HG03571 (cell line): Measurements from ENCODE around the gene AP3S1.
A peak's percentile ranks its signal among the peaks of the same experiment; 100 is the strongest.
"Not testable (repeated sequence)": the region's sequence is repeated elsewhere in the genome, so short reads cannot be mapped to it uniquely, and the experiment has no call there.

ENCODE experiments used
- ATAC-seq: cut with Tn5 transposase; IDR thresholded peaks from one replicate; pipeline ENCODE4 v1.9.1; 2021; ENCODE audit not compliant: unreplicated experiment

The AP3S1 gene

DNA sequence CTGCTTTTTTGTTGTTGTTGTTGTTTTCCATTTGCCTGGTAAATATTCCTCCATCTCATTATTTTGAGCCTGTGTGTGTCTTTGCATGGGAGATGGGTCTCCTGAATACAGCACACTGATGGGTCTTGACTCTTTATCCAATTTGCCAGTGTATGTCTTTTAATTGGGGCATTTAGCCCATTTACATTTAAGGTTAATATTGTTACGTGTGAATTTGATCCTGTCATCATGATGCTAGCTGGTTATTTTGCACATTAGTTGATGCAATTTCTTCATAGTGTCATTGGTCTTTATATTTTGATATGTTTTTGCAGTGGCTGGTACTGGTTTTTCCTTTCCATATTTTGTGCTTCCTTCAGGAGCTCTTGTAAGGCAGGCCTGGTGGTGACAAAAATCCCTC, 16.8 kb upstream of the AP3S1 start:
- not testable (repeated sequence) for ATAC-seq

DNA sequence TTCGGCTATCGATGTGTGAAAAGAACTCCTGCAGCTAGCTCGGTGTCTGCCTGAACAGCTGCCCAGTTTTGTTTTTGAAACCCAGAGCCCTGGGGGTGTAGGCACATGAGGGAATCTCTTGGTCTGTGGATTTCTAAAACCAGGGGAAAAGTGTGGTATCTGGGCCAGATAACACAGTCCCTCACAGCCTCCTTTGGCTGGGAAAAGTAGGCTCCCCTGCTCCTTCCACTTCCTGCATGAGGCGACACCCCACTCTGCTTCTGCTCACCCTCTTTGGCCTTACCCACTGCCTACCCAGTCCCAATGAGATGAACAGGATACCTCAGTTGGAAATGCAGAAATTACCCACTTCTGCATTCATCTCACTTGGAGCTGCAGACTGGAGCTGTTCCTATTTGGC, 15.8 kb upstream of the AP3S1 start:
- no peak for ATAC-seq

DNA sequence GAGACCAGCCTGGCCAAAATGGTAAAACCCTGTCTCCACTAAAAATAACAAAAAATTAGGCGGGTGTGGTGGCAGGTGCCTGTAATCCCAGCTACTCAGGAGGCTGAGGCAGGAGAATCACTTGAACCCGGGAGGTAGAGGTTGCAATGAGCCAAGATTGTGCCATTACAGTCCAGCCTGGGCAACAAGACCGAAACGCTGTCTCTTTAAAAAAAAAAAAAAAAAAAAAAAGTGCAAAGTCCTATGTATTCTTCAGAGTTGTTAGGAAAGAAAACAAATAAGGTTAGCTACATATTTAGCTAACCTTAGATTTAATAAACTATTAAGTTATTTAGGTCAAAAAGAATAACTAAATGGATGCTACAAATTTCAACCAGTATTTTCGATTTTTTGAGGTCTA, 11.8 kb upstream of the AP3S1 start:
- no peak for ATAC-seq

DNA sequence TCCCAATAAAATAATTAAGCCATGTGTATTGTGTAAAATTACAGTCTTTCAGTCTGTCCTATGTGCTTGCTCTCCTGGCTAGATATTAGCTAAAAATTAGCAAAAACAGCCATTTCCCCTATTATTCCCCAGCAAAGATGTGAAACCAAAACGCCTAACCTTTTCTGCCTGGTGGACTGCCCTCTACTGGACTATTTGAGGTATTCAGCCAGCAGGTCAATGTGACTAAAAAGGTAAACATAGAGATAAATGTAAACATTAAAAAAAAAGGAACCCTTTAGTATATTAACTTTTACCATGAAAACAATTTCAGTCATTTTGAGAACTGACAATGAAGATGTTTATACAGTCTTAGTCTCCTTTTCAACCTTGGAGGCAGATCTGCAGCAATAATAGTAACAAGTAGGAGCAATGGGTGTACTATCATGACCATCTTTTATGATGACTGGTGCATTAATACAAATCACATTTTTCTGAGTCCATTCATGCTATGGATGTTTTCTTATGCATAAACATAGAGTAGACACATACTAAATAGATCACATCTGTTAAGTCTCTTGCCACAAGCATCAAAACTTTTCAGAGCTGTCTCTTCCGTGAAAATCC, 10.5 kb upstream of the AP3S1 start:
- ATAC-seq: no peak

DNA sequence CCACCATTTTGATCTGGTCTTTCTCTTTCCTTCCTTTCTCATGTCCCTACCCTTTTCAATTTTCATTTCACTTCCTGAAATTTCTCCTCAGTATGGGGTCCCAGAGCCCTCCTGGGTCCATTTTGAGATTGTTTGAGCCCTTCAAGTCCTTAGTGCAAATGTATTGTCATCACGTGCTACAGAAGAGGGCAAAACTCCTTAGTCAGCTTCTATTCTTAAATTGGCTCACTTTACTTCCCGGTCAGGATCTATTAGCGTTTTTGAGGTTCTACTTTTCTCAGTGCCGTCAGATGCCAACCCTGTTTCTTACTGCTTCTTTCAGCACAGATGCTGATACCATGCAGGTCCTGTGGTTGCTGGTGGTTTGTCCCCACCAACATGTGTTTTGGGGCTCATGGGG, 6.3 kb upstream of the AP3S1 start:
- no peak for ATAC-seq

DNA sequence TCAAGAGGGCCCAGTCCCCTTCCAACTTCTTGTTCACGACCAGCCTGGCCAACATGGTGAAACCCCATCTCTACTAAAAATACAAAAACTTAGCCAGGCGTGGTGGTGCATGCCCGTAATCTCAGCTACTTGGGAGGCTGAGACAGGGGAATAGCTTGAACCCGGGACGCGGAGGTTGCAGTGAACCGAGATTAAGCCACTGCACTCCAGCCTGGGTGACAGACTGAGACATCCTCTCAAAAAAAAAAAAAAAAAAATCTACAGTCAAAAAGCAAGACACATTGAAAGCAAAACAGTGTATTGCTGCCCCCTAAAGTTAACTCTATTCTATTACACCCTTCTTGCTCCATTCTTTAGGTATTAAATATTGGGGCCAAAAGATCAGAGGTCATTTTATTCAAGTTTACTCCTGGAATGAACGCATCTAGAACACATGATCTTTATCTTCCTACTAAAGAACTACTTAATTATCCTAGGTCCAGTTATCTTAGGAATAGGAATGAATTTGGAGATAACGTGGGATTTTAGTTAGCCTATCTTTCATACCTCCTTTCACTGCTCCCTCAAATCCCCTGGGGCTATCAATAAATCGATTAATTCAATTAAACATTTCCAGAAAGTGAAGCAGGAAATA, 2.7 kb upstream of the AP3S1 start:
- no peak for ATAC-seq

DNA sequence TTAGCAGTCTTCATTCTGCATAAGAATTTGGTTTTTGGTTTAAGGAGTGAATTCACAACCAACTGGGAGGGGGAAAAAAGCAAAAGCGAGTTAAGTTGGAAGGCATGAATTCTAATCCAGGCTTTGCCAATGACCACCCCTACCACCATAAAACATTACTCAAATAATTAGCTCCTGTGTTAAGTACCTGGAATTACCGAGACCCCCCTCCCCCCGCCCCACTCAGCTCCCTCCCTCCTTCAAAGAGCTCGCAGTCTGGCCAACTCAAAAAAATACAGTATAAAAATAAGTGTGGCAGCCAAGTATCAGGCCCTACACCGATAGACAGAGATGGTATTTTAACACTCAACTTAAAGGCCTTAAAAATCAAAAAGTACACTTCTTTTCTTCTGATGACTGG, 862 bp upstream of the AP3S1 start:
- ATAC-seq: no peak

DNA sequence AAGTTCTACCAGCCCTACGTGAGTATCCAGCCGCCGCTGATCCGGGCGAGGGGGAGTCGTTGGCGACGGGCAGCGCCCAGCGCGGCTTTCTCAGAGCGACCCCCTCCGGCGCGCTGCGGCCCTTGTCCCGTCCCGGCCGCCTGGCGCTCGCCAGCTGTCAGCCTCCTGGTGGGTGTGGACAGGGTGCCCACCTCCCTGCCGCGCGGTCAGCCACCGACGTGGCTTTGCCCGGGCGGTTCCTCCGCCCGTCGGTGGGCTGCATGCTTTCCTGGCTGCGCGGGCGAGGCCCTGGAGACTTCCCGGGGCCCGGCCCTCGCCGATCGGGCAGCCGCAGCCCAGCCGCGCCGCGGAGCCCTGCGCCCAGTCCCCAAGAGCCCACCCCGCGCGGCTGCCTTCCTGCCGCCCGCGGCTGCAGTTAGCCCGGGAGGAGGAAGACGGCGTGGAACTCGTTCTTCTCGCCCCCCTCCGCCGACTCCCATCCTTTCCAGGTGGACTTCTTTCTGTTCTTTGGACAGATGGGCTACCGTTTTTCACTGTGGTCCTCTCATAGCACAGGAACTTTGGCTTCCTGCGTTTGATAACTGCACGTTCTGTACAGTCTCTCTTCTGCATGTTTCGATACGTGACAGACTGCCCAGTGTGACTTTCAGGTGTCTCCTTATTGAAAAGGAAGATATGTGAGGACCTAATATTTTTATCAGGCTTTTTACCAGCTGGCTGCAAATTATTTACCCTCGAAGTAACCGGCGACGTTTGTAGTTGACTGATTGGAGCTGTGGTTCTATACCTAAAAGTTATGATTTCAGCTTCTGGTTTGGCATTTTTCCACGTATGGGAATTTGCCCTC, 577 bp downstream of the AP3S1 start:
- ATAC-seq: peak; percentile 30

DNA sequence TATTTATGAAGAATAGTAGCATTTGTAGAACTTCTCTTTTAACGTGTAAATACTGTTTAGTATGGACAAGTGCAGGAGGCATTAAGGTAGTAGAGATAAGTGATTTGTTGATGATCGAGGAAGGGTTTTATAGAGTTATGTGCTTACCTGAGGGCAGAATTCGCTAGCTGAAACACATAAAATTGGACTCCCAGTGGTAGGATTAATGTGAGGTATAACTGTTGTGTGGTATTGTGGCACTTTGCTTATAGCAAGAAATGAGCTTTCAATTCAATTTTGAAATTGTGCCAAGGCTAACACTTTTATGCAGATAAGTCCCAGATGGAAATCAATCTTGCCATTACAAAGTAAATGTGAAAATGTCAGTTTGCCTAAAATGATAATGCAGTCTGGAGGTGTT, 1.2 kb downstream of the AP3S1 start:
- no peak for ATAC-seq

DNA sequence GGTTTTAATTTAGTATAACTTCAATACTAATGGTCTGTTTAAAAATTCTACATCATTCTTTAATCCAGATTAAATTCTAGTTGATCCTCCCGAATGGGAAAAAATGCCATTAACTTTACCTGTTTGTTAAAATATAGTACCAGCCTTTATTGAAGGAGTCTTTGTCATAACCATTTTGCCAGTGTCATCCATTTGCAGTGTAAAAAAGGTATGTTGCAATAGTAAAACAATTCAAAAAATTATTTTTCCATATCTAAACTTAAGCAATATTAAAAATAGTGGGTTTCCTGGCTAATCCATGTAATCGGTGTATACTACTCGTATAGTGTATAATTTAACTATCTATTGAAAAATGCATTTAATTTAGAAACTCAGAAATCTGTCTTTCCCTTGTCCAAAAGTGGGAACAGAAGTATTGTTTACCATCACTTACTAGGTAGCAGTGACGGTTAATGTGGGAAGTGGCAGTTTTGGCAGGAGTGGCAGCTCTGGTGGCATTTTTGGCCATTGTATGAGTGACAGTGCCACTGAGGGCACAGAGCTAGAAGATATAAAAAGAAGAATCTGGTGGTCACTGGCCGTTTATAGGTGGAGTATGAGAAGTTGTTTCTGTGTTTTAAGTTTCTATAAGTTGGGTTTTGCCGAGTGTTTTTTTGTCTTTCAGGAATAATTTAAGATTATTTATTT, 1.9 kb downstream of the AP3S1 start:
- no peak for ATAC-seq

DNA sequence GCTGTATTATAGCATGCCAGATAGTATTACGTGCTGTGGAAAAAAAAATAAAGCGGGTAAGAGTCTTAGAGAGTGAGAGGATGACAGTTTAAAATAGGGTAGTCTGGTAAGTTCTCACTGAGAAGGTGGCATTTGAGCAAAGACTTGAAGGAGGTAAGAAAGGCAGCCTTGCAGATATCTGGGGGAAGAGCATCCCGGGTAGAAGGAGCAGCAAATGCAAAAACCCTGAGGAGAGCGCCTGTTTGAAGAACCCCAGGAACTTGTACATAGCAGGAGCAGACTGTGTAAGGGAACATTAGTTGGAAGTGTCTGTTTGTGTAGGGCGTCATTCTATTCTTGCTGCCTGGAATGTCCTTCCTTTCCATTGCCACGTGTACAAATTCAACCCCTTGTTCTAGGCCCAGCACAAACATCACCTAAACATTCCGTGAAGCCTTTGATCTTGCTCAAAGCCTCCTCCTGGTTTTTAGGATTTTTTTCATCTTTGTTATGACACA, 2.6 kb downstream of the AP3S1 start:
- no peak for ATAC-seq

DNA sequence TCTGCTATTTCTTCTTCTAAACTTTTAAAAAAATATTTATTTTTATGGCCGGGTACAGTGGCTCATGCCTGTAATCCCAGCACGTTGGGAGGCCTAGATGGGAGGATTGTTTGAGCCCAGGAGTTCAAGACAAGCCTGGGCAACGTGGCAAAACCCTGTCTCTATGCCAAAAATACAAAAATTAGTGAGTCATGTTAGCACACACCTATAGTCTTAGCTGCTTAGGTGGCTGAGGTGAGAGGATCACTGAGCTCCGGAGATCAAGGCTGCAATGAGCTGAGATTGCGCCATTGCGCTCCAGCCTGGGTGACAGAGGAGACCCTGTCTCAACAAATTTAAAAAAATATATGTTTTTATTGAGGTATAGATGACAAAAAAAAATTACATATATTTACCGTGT, 5.6 kb downstream of the AP3S1 start:
- ATAC-seq: no peak

DNA sequence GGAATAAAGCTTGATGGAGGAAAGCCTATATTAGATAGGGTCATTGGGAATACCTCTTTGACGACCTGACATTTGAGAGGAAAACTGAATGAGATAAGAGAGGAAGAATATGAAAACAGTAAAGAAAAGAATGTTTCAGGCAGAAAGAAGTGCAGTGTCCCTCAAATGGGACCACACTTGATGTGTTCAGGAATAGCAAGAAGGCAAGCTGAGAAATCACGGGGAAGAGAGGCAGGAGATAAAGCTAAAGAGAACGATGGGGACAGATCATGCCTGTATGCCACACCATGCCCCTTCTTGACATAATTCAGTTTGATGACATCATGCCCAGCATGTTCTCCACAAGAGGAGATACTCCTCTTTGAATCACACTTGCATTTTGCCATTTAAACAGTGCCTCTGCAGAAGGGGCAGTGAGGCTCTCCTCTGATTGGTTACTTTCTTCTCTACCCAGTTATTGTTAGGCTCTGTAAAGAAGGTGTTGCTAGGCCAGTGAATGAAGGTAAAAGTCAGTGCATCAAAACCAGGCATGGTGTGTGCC, 7.6 kb downstream of the AP3S1 start:
- ATAC-seq: no peak

DNA sequence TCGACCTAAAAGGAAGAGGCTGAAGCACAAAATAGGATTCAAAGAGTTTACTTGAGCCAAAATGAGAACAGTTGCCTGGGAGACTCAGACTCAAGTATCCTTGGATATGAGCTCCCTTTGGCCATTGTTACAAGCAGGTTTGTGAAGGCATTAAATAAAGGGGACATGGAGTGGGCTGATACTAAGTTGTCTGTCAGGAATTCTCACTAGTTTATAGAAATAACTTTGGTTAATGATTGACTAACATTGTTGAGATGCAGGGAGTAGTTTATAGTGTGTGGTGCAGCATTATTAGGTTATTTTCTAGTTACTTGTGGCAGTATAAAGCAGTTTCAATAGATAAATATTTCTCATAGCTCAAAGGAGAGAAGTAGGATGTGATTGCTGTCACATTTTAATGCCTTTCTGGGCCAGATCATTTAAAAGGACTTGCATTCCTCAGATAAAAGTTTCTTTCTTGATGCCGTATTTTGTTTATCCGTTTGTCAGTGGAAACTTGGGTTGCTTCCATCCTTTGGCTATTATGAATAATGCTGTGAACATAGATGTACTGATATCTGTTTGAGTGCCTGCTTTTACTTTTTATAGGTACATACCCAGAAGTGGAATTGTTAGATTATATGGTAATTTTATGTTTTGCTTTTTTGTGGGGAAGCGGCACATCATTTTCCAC, 9.1 kb downstream of the AP3S1 start:
- ATAC-seq: no peak

DNA sequence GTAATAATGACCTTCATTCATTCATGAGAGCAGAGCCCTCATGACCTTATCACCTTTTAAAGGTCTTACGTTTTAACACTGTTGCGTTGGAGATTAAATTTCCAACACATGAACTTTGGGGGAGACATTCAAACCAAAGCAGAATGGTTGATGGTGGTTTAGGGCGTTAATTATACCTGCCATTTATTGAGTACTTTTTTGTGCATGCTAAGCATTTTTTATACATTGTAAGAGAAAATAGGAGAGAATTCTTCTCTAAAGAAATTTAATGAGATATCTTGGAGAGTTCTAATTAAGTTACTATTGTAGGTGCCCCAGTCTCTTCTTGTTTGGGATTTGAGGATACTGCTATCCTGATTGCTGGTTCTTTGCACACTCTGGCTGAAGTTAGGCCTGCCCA, 12.4 kb downstream of the AP3S1 start:
- ATAC-seq: no peak

DNA sequence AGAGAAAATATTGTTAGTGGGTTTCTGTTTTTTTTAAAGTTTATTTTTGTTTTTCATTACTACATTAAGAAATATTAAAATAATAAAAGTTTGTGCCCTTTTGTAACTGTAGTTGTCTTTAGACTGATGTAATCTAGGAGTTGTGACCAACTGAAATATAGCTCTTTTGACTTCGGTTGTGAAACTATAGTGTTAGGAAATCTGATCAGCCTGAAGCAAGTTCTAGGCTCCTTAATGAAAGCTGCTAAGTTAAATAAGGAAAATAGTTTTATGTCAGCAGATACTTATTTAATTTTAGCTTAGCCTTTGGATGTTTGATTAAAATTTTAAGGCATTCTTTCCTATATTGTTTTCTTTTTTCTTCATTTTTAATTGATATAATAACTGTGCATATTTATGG, 14.2 kb downstream of the AP3S1 start:
- ATAC-seq: no peak

DNA sequence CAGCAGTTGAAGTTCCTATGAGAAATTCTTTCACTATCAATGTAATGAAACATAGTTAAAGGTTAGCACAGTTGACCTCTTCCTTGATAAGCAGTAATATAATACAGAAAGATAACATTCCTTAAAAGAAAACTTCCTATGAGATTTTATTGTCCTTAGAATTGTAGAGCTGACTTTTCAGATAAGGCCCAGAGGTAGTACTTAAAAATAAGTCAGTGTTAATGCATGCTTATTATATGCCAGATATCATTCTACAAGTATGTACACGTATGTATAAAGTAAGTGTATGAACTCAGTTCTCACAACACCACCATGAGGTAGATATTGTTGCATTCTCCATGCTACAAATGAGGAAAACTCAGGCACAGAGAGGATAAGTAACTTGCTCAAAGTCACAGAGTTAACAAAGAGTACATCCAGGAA, 15.3 kb downstream of the AP3S1 start:
- ATAC-seq: no peak

DNA sequence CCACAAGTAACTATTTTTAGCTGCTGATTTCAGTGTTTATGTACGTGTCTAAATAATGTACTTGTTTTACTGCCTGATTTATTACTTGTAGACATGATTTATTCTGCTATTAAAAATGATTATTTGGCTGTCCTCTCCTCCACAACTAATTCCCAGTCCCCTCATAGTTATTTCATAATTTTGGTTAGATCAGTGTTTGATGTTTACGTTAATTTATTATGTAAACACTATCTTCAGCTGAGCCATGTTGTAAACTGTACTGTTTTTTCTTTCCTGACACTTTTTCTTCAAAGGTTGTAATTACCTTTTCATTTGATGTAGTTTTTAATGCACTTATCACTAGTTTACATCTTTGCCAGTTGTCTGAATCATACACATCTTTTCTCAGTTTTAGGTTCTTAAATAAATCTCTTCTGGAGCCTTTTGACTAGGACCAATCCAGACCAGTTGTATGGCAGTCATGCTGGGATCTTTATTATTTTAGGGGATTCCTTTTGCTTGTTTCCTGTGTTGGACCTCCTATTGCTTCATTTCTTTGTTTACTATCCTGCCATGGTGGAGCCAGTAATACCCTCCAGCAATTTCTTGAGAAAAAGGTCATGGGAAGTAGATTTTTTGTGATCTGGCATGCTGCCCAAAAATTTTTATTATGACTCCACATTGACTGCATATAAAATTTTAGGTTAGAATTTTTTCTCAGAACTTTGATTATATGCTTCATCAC, 16.1 kb downstream of the AP3S1 start:
- no peak for ATAC-seq

DNA sequence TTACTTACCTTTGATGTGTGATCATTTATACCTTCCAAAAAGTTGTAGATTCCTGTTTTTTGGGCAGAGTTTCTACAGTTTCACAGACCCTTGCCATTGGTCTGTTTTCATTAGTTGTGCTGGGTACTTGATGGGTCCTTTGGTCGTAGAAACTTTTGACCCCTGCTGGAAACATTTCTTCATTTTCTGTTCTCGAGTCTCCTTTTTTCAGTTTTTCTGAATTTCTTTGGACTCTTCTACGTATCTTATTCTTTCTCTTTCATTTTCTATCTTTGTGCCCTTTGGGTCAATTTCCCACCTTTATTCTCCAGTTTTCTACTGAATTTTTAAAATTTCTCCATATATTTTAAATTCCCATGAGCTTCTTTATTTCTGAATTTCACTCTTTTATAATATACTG, 16.7 kb downstream of the AP3S1 start:
- ATAC-seq: no peak

DNA sequence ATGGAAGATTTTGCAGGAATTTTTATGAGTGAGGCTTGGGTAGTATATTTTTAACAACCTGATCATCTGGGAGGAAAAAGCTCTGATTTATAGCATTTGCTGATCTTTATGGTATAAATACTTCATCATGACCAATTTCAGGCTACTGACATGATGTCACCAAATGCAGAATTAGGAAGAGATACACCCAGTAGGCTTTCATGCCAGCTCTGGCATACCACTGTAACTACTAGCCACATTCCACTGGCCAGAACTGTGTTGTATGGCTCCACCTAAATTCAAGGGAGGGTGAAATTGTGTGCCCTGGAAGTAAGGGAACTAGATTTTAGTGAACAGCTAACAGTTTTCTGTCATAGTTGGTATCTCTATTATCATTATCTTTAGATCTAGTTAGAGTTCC, 17.6 kb downstream of the AP3S1 start:
- ATAC-seq: no peak
